GM23338 (cell line): ENCODE measurements around the gene TYR.

ENCODE experiments used
- EZH2 ChIP-seq: fragments of 200-600 bp; sonication (generic); IDR thresholded peaks from one replicate; pipeline ENCODE4 v1.8.0; 2017; ENCODE audit warnings: antibody characterized with exemption, mild to moderate bottlenecking, low read depth; ENCODE audit not compliant: unreplicated experiment
- POLR2AphosphoS5 ChIP-seq: IDR thresholded peaks from 2 replicates; pipeline ENCODE4 v1.6.1; 2016; ENCODE audit warnings: antibody characterized with exemption, low read depth
- REST ChIP-seq: IDR thresholded peaks from one replicate; pipeline ENCODE4 v1.6.1; 2018; ENCODE audit warnings: antibody characterized with exemption; ENCODE audit not compliant: unreplicated experiment
- ZNF114 ChIP-seq: fragments of 250-450 bp; sonication (Bioruptor Pico); IDR thresholded peaks from 2 replicates; pipeline ENCODE4 v1.5.0; 2020; ENCODE audit warnings: mild to moderate bottlenecking, moderate library complexity
- TF ChIP-seq, protein P1 (sequence below), 2 experiments: fragments of 200-600 bp in 1 of 2; sonication (generic) in 1 of 2; conservative IDR thresholded peaks; 2 replicates each; pipeline versions ENCODE4 v1.5.1 to v1.6.1; 2016 to 2017; ENCODE audit warnings: antibody characterized with exemption in 2 of 2, low read depth in 2 of 2, mild to moderate bottlenecking in 2 of 2, moderate library complexity in 1 of 2
- TF ChIP-seq, protein P2 (sequence below): IDR thresholded peaks from 2 replicates; pipeline ENCODE4 v1.6.1; 2016; ENCODE audit warnings: antibody characterized with exemption

DNA sequence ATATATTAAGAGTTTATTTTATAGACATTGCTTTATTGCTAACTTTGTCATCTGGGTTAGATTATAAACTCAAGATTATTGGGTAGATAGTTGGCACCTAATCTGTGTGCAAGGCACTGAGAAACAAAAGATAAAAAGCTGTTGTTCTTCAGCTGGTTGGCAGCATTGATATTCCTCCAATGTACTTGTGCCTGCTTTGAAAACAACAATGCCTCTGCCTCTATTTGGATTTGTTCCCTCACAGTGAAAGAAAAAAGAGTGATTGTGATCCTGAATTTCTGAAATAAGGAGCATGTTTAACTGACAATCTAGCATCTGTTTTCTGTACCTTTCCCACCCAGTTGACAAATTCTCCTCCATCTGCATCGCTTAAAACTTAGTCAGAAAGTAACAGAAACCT lies 98.3 kb downstream of the TYR start:
- no peak for TF ChIP-seq POLR2AphosphoS5
- TF ChIP-seq, protein P1, sequence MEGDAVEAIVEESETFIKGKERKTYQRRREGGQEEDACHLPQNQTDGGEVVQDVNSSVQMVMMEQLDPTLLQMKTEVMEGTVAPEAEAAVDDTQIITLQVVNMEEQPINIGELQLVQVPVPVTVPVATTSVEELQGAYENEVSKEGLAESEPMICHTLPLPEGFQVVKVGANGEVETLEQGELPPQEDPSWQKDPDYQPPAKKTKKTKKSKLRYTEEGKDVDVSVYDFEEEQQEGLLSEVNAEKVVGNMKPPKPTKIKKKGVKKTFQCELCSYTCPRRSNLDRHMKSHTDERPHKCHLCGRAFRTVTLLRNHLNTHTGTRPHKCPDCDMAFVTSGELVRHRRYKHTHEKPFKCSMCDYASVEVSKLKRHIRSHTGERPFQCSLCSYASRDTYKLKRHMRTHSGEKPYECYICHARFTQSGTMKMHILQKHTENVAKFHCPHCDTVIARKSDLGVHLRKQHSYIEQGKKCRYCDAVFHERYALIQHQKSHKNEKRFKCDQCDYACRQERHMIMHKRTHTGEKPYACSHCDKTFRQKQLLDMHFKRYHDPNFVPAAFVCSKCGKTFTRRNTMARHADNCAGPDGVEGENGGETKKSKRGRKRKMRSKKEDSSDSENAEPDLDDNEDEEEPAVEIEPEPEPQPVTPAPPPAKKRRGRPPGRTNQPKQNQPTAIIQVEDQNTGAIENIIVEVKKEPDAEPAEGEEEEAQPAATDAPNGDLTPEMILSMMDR (conservative IDR thresholded peaks at IDR 0.05; ENCODE audit: low read depth in 2 of 2): no peak
- TF ChIP-seq REST: no peak
- no peak for TF ChIP-seq ZNF114
- TF ChIP-seq, protein P2, sequence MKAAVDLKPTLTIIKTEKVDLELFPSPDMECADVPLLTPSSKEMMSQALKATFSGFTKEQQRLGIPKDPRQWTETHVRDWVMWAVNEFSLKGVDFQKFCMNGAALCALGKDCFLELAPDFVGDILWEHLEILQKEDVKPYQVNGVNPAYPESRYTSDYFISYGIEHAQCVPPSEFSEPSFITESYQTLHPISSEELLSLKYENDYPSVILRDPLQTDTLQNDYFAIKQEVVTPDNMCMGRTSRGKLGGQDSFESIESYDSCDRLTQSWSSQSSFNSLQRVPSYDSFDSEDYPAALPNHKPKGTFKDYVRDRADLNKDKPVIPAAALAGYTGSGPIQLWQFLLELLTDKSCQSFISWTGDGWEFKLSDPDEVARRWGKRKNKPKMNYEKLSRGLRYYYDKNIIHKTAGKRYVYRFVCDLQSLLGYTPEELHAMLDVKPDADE: no peak
- no peak for TF ChIP-seq EZH2
